WTC11 (cell line): ENCODE data around the gene LAMC2.

Source experiments
- ESRRA ChIP-seq: sonication (generic); formaldehyde crosslinking; IDR thresholded peaks from 2 replicates; pipeline ENCODE4 v1.8.1; 2022; ENCODE audit warnings: mild to moderate bottlenecking, missing genetic modification reagents, borderline replicate concordance
- TCF7 ChIP-seq: sonication (generic); formaldehyde crosslinking; IDR thresholded peaks from 2 replicates; pipeline ENCODE4 v1.8.0; 2022; ENCODE audit warnings: mild to moderate bottlenecking, low read depth, missing genetic modification reagents, moderate library complexity
- TEAD1 ChIP-seq: sonication (generic); formaldehyde crosslinking; IDR thresholded peaks from 2 replicates; pipeline ENCODE4 v1.8.0; 2022; ENCODE audit warnings: mild to moderate bottlenecking, missing genetic modification reagents
- TF ChIP-seq, protein P1 (sequence below): fragments of 200-600 bp; IDR thresholded peaks from 2 replicates; pipeline ENCODE4 v1.8.0; 2022; ENCODE audit warnings: antibody characterized with exemption
- TF ChIP-seq, protein P2 (sequence below): sonication (generic); formaldehyde crosslinking; IDR thresholded peaks from 2 replicates; pipeline ENCODE4 v1.8.1; 2022; ENCODE audit warnings: mild to moderate bottlenecking, moderate library complexity, missing genetic modification reagents

DNA sequence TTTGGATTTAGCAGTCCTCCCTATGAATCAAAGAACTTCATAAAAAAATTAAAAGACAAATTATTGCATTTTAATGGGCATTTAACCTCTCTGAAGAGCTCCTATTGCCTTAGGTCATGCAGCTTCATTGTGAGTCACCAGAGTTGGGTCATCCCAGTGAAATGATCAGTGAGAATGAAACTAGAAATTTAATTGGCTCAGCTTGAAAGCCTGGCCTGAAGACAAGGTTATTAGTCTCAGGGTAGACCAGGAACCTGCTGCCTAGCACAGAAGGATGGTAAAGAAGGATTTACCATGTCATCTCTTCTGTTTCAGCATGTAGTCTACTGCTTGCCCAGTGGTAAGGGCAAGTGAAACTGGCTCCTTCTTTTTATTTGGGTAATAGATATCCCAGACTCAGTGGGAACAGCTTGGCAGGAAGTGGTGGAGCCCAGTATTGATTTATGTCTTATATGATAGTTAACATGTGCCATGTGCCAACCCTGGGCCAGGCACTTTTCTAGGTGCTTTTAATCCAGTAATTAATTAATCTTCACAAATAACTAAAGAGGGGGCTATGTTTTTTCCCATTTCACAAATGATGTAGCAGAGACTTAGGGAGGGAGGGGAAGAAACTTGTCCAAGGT, 23.6 kb downstream of the LAMC2 start:
- TF ChIP-seq, protein P1, sequence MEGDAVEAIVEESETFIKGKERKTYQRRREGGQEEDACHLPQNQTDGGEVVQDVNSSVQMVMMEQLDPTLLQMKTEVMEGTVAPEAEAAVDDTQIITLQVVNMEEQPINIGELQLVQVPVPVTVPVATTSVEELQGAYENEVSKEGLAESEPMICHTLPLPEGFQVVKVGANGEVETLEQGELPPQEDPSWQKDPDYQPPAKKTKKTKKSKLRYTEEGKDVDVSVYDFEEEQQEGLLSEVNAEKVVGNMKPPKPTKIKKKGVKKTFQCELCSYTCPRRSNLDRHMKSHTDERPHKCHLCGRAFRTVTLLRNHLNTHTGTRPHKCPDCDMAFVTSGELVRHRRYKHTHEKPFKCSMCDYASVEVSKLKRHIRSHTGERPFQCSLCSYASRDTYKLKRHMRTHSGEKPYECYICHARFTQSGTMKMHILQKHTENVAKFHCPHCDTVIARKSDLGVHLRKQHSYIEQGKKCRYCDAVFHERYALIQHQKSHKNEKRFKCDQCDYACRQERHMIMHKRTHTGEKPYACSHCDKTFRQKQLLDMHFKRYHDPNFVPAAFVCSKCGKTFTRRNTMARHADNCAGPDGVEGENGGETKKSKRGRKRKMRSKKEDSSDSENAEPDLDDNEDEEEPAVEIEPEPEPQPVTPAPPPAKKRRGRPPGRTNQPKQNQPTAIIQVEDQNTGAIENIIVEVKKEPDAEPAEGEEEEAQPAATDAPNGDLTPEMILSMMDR = no peak
- TF ChIP-seq TCF7 (CRISPR knock-in tag) (no peak), ESRRA (CRISPR knock-in tag) (no peak), TEAD1 (CRISPR knock-in tag) (no peak)
- TF ChIP-seq, protein P2, sequence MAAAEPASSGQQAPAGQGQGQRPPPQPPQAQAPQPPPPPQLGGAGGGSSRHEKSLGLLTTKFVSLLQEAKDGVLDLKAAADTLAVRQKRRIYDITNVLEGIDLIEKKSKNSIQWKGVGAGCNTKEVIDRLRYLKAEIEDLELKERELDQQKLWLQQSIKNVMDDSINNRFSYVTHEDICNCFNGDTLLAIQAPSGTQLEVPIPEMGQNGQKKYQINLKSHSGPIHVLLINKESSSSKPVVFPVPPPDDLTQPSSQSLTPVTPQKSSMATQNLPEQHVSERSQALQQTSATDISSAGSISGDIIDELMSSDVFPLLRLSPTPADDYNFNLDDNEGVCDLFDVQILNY = no peak
